Mesothelial cell of epicardium (in vitro differentiated cells): ENCODE results near the gene CCL25. TPM values are rescaled to one million over a fixed set of nuclear protein-coding genes. Genes with fewer than 3 reads are reported as not detected.
"Not testable (repeated sequence)": the region's sequence is repeated elsewhere in the genome, so short reads cannot be mapped to it uniquely, and the experiment has no call there.

ENCODE experiments used
- DNase-seq, 2 experiments: peaks; one replicate each; pipeline ENCODE4 v3.0.0; 2021; ENCODE audit warnings: low spot score in 2 of 2; ENCODE audit not compliant: unreplicated experiment in 2 of 2
- H3K27ac Mint-ChIP-seq: 2 replicates; pipeline ENCODE4 v1.8.0; 2021; ENCODE audit warnings: mixed read lengths
- H3K27me3 Mint-ChIP-seq: 2 replicates; pipeline ENCODE4 v1.8.0; 2021; ENCODE audit warnings: low read depth, mixed read lengths
- H3K36me3 Mint-ChIP-seq: 2 replicates; pipeline ENCODE4 v1.8.0; 2021; ENCODE audit warnings: mixed read lengths
- H3K4me1 Mint-ChIP-seq: 2 replicates; pipeline ENCODE4 v1.8.0; 2021; ENCODE audit warnings: mixed read lengths
- H3K4me3 Mint-ChIP-seq: 2 replicates; pipeline ENCODE4 v1.8.0; 2021; ENCODE audit warnings: mild to moderate bottlenecking, moderate library complexity, mixed read lengths
- H3K9me3 Mint-ChIP-seq: 2 replicates; pipeline ENCODE4 v1.8.0; 2021; ENCODE audit warnings: mixed read lengths
- CTCF ChIP-seq: fragments of 200-600 bp; sonication (generic); IDR thresholded peaks from one replicate; pipeline ENCODE4 v1.5.0; 2021; ENCODE audit warnings: antibody characterized with exemption; ENCODE audit not compliant: unreplicated experiment
- total RNA-seq: library from RNA; stranded (reverse); gene quantifications from 3 replicates; pipeline ENCODE4 v1.2.1, GENCODE V29; 2021

CCL25 gene
- total RNA-seq, 1 donor from 2014 or later, result 0.42 TPM

DNA sequence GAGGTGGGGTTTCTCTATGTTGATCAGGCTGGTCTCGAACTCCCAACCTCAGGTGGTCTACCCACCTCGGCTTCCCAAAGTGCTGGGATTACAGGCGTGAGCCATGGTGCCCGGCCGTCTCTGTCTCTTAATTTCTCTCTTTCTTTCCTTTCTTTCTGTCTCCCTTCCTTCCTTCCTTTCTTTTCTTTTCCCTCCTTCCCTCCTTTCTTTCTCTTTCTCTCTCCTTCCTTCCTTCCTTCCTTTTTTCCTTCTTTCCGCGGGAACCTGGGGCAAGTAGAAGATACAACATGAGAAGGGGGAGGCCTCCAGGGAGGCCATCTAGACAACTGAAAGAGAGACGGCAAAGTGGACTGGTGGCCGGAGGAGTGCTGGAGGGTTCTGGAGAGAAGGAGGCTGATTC is 31.9 kb upstream of the CCL25 start:
- peaks cover 4% of the 10 kb centered on the region for H3K36me3 Mint-ChIP-seq
- H3K27ac Mint-ChIP-seq, result no peak overlapping the region
- TF ChIP-seq CTCF, result no peak
- DNase-seq, result no peak
- no peak overlapping the region for H3K4me3 Mint-ChIP-seq
- no peaks in the 10 kb centered on the region for H3K9me3 Mint-ChIP-seq
- no peaks in the 10 kb centered on the region for H3K27me3 Mint-ChIP-seq
- no peaks in the 10 kb centered on the region for H3K4me1 Mint-ChIP-seq

- Mint-ChIP-seq H3K4me1 (no peaks in the 10 kb centered on the region), H3K27ac (no peak overlapping the region), H3K4me3 (no peak overlapping the region), H3K36me3 (peaks cover 4% of the 10 kb centered on the region), H3K9me3 (no peaks in the 10 kb centered on the region), H3K27me3 (no peaks in the 10 kb centered on the region)
- no peak for DNase-seq
- TF ChIP-seq CTCF, result no peak
These were observed 31.2 kb upstream of the CCL25 start for GRCh38 chr19:8021374-8021773.

DNA sequence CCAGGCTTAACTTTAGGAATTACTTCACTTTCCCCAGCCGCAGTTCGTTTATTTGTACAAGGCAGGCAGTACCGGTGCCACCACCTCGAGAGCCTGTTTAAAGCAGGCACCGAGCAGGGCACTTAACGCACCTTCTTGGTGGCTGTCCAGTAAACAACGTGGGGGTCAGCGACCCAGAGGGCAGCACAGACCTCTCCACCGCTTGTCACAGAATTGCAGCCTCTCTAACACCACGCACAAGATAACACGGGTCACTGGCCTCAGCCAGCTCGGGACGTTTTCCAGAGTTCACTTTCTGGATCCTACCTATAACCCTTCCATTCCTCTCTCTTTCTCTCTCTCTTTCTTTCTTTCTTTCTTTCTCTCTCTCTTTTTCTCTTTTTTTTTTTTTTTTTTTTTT is 30.3 kb upstream of the CCL25 start:
- Mint-ChIP-seq H3K4me1 (no peaks in the 10 kb centered on the region), H3K4me3 (no peak overlapping the region), H3K9me3 (no peaks in the 10 kb centered on the region), H3K36me3 (peaks cover 2% of the 10 kb centered on the region), H3K27me3 (no peaks in the 10 kb centered on the region), H3K27ac (no peak overlapping the region)
- TF ChIP-seq CTCF, result no peak
- DNase-seq, result no peak

DNA sequence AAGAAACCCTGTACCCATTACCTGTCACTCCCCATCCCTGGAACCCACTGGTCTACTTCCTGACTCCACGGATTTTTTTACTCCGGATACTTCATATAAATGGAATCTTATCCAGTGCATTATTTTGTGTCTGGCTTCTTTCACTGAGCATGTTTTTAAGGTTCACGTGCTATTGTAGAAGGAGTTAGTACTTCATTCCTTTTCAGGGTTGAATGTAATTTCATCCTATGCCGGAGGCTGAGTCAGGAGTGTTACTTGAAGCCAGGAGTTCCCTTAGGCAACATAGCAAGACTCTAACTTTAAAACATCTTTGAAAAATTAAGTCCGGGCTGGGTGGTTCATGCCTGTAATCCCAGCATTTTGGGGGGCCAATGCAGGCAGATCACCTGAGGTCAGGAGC is 29.2 kb upstream of the CCL25 start:
- Mint-ChIP-seq H3K4me1 (no peaks in the 10 kb centered on the region), H3K4me3 (no peak overlapping the region), H3K36me3 (no peaks in the 10 kb centered on the region), H3K27ac (no peak overlapping the region), H3K27me3 (no peaks in the 10 kb centered on the region), H3K9me3 (no peaks in the 10 kb centered on the region)
- TF ChIP-seq CTCF, result no peak
- no peak for DNase-seq

DNA sequence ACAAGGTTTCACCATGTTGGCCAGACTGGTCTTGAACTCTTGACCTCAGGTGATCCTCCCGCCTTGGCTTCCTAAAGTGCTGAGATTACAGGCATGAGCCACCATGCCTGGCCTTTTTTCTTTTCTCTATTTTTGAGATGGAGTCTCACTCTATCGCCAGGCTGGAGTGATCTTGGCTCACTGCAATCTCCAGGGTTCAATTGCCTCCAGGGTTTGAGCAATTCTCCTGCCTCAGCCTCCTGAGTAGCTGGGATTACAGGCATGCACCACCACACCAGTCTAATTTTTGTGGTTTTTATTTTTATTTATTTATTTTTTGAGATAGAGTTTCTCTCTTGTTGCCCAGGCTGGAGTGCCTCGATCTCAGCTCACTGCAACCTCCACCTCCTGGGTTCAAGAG is 28.3 kb upstream of the CCL25 start:
- H3K4me3 Mint-ChIP-seq, H3K9me3 Mint-ChIP-seq, H3K27me3 Mint-ChIP-seq, H3K36me3 Mint-ChIP-seq, DNase-seq, H3K27ac Mint-ChIP-seq, H3K4me1 Mint-ChIP-seq: not testable (repeated sequence)

DNA sequence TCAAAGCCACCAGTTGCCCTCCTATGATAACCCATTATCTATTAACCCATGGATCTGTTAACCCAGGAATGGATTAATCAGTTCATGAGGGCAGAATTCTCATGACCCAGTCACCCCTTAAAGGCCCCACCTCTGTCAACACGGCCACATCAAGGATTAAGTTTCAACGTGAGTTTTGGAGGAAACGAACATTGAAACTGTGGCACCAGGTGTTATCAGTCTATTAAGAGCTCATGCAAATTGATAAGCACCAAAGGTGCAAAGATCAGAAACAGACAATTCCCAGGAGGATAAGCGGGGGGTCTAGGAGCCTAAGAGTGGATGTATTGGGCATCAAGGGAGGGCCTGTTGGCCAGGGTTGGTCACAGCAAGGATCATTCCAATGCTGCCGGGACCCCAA is 27.2 kb upstream of the CCL25 start:
- H3K27me3 Mint-ChIP-seq, result no peaks in the 10 kb centered on the region
- TF ChIP-seq CTCF, result no peak
- DNase-seq, result no peak
- no peak overlapping the region for H3K27ac Mint-ChIP-seq
- no peak overlapping the region for H3K4me3 Mint-ChIP-seq
- H3K4me1 Mint-ChIP-seq, result peaks cover 11% of the 10 kb centered on the region
- H3K36me3 Mint-ChIP-seq, result no peaks in the 10 kb centered on the region
- H3K9me3 Mint-ChIP-seq, result no peaks in the 10 kb centered on the region
